ENCODE data around the gene VDAC2.

The VDAC2 gene

GRCh38 chr10:75228834-75229233 is 18.2 kb downstream of the VDAC2 start:
- DNase-seq (ENCODE audit: low read depth in 2 of 3, low spot score in 1 of 3), result no peak

DNA sequence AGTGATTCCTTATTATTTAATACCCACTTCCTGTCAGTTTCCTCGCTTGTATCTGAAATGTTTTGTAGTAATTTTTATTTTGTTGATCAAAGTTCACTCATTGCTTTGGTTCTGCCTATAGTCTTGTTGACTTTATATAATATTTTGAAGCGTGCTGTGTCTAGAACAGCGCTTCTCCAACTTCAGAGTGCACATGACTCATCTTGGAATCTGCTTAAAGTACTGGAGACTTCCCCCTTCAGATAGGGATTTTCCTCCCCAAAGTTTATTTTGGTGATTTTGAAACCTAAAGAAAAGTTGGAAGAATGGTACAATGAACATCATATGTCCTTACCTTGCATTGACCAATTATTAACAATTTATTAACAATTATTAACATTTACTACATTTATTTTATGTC is 19.4 kb downstream of the VDAC2 start:
- DNase-seq (ENCODE audit: low read depth in 2 of 3, low spot score in 1 of 3), result no peak

- DNase-seq (ENCODE audit: low read depth in 2 of 3, low spot score in 1 of 3), result peak; percentile 90 to 94 (median 92)
These were observed 20.0 kb downstream of the VDAC2 start for GRCh38 chr10:75230600-75231038.

DNA sequence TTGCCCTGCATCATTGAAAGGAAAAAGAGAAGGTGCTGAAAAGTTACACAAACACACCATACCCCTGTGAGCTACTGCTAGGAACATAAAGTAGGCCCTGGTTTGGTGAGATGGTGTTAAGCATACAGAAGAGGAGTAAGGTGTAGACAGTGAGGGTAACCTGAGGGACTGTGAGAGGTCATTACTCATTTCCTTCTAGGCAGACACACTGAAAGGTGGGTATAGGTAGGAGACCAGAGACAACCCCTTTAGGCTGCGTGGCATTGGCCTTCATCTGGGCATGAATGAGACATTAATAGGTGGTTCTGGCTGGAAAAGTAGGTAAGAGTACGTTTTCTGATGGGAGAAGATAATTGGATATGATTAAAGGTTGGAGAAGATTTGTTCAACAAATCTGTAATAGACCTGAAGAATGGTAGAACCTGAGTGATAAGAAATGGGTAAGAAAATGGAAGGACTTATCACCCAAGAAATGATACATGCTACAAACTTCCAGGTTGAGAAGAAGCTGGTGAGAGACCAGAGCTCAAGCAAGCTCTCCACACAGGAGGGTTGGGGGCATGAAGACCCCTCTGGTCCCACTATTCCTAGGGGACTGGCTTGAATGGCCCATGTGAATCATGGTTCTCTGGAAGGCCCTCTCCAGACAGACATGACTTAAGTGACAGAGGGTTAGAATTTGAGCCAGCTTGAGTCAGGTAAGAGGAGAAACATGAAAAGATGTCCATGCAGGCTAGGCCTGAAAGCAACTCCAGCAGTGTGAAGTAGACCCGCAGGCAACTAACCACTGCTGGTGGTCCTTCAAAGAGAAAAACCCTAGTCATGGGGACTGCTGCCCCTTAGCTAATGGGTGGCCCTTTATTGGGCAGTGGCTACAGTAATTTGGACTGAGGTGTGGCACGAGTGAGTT is 21.3 kb downstream of the VDAC2 start:
- DNase-seq (ENCODE audit: low read depth in 2 of 3, low spot score in 1 of 3), result no peak

GRCh38 chr10:75233444-75234016 is 22.9 kb downstream of the VDAC2 start:
- no peak for DNase-seq (ENCODE audit: low read depth in 2 of 3, low spot score in 1 of 3)

GRCh38 chr10:75234017-75234682 is 23.6 kb downstream of the VDAC2 start:
- peak; percentile 98 to 99 (median 98) for DNase-seq (ENCODE audit: low read depth in 2 of 3, low spot score in 1 of 3)

DNA sequence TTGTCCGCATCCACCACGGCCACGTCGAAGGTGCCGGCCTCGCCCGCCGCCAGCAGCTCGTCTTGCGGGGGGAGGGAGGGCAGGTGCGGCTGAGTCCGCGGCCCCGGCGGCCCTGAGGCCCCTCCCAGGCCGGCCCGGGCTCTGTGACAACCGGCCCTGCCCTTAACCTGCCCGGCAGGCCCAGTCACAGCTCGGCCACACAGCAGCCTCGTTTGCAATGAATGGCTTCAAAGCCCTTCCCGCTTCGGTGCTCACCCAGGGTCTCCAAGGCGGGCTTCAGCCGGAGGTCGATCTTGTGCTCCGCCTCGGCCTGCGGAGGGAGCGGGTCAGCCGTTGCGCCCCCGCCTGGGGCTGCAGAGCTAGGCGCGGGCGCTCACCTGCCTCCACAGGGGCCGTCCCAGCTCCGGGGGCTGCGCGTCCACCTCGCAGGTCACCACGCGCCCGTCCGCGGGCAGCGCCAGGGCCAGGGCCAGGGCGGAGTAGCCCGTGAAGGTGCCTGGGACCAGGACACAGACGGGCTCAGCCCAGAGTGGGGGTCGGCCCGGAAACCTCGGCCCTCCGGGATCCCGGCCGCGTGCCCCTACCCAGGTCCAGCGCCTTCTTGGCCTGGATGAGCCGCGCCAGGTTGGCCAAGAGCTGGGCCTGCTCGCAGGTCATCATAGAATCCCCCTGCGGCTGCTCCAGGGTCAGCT is 24.2 kb downstream of the VDAC2 start:
- DNase-seq (ENCODE audit: low read depth in 2 of 3, low spot score in 1 of 3), result no peak

- peak; percentile 93 to 96 (median 93) for DNase-seq (ENCODE audit: low read depth in 2 of 3, low spot score in 1 of 3)
These were observed 25.0 kb downstream of the VDAC2 start, which contains the start of gene COMTD1 for GRCh38 chr10:75235375-75236177. Gene COMTD1 (minus strand): TSS chr10:75235957. CDS start chr10:75235928, 29 bp downstream.

- peak in 1 of 3 donors; percentile 13 for DNase-seq (ENCODE audit: low read depth in 2 of 3, low spot score in 1 of 3)
These were observed 25.7 kb downstream of the VDAC2 start for GRCh38 chr10:75236178-75236825.

DNA sequence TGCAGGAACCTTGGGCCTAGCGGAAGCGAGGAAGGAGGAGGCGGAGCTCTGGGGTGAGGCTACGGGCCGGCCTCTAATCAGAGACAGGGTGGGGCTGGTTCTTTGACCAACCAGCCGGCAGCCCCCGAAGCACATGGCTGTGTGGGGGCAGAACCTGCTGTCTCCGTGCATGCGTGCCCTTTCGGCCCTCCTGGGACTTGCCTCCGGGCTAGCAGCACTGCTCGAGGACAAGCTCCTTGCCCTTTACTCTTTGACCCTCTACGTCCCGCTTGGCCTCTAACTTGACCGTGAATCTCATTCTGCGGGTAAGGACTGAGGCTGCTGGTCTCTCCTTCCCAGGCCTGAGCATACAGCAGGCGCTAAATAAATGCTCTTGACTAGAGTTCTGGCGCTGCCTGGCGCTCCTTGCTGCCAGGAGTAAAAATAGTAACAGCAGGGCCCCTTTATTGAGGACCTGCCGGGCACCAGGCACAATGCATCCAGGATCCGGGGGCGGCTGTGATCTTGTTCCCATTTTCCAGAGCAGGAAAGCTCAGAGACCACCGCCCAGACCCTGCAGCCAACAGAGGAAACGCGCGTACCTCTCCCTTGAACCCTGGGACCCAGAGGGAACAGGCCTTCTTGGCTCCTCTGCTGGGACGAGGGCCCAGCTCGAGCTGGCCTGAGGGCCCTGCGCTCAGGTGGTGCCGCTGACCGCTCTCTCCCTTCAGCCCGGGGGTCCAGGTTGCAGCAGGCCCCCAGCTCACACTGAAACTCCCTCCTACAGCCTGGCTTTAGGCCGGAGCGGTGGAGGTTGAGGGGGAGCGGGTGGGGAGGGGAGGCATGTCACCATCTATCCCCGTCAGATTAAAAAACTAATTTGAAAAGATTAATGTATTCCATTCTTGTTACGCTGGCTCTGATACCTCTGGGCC is 27.8 kb downstream of the VDAC2 start:
- peak in 1 of 3 donors; percentile 10 for DNase-seq (ENCODE audit: low read depth in 2 of 3, low spot score in 1 of 3)

- no peak for DNase-seq (ENCODE audit: low read depth in 2 of 3, low spot score in 1 of 3)
These were observed 28.6 kb downstream of the VDAC2 start for GRCh38 chr10:75239096-75239790.

DNA sequence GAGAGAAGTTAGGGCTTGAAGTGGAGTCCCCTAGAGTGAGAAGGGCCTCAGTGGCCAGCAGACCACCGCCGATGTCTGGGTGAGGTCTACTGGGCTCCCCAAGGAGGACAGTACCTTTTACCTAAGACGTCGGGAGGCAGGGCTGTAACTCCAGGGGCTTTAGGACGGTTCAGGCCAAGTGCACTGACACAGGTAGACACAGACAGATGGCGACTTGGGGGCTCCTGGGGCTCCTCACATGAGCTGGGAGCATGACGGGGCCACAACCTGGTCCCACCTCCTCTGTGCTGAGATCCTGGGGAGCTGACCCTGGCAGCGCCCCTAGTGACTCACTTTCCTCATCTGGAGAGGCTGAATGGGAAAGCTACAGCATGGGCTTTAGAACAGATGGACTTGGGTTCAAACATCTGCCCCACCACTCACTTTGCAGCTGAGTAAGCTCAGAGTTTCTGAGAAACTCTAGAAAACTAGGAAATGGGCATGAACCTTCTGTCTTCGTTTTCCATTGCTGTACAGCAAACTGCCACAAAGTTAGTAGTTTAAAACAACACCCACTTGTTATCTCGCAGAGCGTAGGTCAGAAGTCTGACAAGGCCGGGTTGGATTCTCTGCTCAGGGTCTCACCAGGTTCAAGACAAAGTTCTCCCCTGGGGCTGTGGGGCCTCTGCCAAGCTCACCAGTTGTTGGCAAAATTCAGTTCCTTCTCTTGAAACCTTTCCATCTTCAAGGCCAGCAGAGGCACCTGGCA is 29.9 kb downstream of the VDAC2 start:
- DNase-seq (ENCODE audit: low read depth in 2 of 3, low spot score in 1 of 3), result no peak

DNA sequence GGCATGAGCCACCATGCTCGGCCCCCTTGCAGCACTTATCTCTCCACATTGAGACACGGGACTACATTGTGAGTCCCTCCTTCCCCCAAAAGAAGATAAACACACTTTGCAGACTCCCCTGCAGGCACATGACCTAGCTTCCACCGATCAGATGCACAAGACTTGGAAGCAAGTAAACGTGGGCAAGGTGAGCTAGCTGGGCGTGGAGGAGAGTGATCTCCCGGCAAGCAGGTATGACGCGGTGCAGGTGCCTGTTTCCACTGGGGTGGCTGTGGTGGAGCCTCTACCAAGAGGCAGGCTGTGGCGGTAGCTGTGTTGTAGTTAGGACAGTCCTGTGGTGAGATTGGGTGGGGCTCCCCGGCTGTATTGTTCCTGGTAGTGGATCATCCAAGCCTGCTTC is 32.8 kb downstream of the VDAC2 start:
- no peak for DNase-seq (ENCODE audit: low read depth in 2 of 3, low spot score in 1 of 3)

DNA sequence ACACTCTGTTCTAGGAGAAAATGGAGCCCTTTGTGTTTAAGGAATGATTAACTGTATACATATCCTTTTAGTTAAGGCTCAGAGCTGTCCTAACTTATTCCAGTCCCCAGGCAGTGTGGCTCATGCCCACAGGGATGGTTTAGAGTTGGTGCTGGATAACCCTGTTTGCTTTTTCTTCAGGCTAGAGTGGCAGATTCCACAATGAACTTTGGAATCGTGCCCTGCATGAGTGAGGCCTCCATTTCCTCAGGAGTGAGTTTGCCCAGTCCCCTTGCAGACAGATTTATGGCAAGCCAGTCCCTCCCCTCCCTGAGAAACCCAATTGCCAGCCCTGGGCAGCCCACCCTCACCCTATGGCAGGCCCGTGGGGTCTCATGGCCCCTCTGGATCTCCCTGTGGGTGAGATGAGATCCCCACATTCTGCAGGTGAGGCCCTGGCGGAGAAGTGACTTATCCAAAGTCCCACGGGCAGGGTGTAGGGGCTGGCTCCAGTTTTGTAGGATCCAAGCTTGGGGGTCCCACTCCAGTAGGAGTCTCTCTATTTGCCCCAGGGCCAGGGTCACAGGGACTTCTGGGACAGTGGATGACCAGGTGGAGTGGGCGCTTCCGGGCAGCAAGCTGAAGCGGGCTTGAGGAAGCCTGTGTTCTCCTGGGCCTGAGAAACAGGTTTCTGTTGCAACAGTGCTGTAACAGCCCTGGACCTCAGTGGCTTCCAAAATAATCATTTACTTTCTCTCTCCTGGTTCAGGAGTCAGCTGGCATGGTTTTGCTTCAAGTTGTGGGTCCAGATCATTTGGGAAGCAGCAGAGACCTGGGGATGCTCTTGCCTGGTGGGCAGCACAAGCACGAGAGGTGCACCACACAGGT is 34.1 kb downstream of the VDAC2 start:
- DNase-seq (ENCODE audit: low read depth in 2 of 3, low spot score in 1 of 3), result no peak

- no peak for DNase-seq (ENCODE audit: low read depth in 2 of 3, low spot score in 1 of 3)
These were observed 35.0 kb downstream of the VDAC2 start for GRCh38 chr10:75245354-75246250.

GRCh38 chr10:75246506-75246905 is 35.9 kb downstream of the VDAC2 start:
- DNase-seq (ENCODE audit: low read depth in 2 of 3, low spot score in 1 of 3), result no peak

Data from stimulated activated CD4-positive, alpha-beta T cell treated with anti-CD3 and anti-CD28 coated beads, Interleukin-12 subunit alpha, Interleukin-12 subunit beta, amount 100 ng/mL, for 48 hours (primary cell).